ENCODE measurements around the gene EIPR1.

EIPR1 gene

GRCh38 chr2:3179208-3179607, 198.4 kb downstream of the EIPR1 start:
- Histone ChIP-seq H3K9me3 (no peaks in the 10 kb centered on the region), H3K36me3 (no peaks in the 10 kb centered on the region; the same call in 1 of the 2 replicates), H3K27me3 (no peaks in the 10 kb centered on the region), H3K4me3 (ENCODE audit: low read depth, low read length) (no peak overlapping the region), H3K4me1 (peaks cover 11% of the 10 kb centered on the region)
- TF ChIP-seq, protein P1, sequence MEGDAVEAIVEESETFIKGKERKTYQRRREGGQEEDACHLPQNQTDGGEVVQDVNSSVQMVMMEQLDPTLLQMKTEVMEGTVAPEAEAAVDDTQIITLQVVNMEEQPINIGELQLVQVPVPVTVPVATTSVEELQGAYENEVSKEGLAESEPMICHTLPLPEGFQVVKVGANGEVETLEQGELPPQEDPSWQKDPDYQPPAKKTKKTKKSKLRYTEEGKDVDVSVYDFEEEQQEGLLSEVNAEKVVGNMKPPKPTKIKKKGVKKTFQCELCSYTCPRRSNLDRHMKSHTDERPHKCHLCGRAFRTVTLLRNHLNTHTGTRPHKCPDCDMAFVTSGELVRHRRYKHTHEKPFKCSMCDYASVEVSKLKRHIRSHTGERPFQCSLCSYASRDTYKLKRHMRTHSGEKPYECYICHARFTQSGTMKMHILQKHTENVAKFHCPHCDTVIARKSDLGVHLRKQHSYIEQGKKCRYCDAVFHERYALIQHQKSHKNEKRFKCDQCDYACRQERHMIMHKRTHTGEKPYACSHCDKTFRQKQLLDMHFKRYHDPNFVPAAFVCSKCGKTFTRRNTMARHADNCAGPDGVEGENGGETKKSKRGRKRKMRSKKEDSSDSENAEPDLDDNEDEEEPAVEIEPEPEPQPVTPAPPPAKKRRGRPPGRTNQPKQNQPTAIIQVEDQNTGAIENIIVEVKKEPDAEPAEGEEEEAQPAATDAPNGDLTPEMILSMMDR (IDR thresholded peaks at IDR 0.05; ENCODE audit: low read depth, low read length) = peak; percentile 56
- peak; percentile 44 for DNase-seq

GRCh38 chr2:3178578-3179031, 199.0 kb downstream of the EIPR1 start:
- Histone ChIP-seq H3K4me3 (ENCODE audit: low read depth, low read length) (no peak overlapping the region), H3K9me3 (no peaks in the 10 kb centered on the region), H3K4me1 (peaks cover 12% of the 10 kb centered on the region), H3K27me3 (no peaks in the 10 kb centered on the region), H3K36me3 (no peaks in the 10 kb centered on the region; the same call in 1 of the 2 replicates)
- no peak for DNase-seq
- TF ChIP-seq, protein P1 (IDR thresholded peaks at IDR 0.05; ENCODE audit: low read depth, low read length) = no peak

GRCh38 chr2:3177891-3178577, 199.6 kb downstream of the EIPR1 start:
- Histone ChIP-seq H3K36me3 (no peaks in the 10 kb centered on the region; the same call in 1 of the 2 replicates), H3K27me3 (no peaks in the 10 kb centered on the region), H3K4me1 (peaks cover 12% of the 10 kb centered on the region), H3K9me3 (no peaks in the 10 kb centered on the region), H3K4me3 (ENCODE audit: low read depth, low read length) (no peak overlapping the region)
- TF ChIP-seq, protein P1 (IDR thresholded peaks at IDR 0.05; ENCODE audit: low read depth, low read length) = no peak
- no peak for DNase-seq

DNA sequence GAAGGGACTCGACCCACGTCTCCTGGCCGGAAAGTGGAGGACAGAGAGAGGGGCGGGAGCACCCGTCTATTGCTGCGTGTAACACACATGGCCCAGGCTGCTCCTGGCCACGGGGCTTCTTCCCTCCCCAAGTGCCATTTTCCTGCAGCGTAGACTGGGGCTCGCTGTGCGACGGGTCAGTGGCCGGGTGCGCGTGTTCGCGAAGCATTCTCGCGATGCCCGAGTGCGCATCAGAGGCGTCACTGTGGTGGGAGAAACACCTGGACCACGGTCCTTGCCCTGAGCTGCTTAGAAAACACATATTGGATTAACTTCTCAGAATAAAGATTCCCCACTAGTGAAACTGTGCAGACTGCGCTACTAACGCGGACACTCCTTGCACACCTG, 200.8 kb downstream of the EIPR1 start:
- Histone ChIP-seq H3K4me1 (peaks cover 12% of the 10 kb centered on the region), H3K36me3 (no peaks in the 10 kb centered on the region; the same call in 1 of the 2 replicates), H3K9me3 (no peaks in the 10 kb centered on the region), H3K4me3 (ENCODE audit: low read depth, low read length) (no peak overlapping the region), H3K27me3 (no peaks in the 10 kb centered on the region)
- TF ChIP-seq, protein P1 (IDR thresholded peaks at IDR 0.05; ENCODE audit: low read depth, low read length) = no peak
- DNase-seq = no peak

GRCh38 chr2:3176071-3176868, 201.3 kb downstream of the EIPR1 start:
- H3K9me3 ChIP-seq = no peaks in the 10 kb centered on the region
- peaks cover 12% of the 10 kb centered on the region for H3K4me1 ChIP-seq
- no peak for DNase-seq
- TF ChIP-seq, protein P1 (IDR thresholded peaks at IDR 0.05; ENCODE audit: low read depth, low read length) = no peak
- no peak overlapping the region for H3K4me3 ChIP-seq (ENCODE audit: low read depth, low read length)
- H3K27me3 ChIP-seq = no peaks in the 10 kb centered on the region
- no peaks in the 10 kb centered on the region; the same call in 1 of the 2 replicates for H3K36me3 ChIP-seq
